Stimulated activated CD4-positive, alpha-beta T cell treated with anti-CD3 and anti-CD28 coated beads, TNF-alpha, amount 100 ng/mL, for 48 hours (primary cell): ENCODE results near the gene PPP3R1.

Source experiments
- DNase-seq, 3 donors: peaks; one replicate each; pipeline ENCODE4 v3.0.0-alpha.2; 2020; ENCODE audit warnings: low read depth in 3 of 3

Gene PPP3R1

DNA sequence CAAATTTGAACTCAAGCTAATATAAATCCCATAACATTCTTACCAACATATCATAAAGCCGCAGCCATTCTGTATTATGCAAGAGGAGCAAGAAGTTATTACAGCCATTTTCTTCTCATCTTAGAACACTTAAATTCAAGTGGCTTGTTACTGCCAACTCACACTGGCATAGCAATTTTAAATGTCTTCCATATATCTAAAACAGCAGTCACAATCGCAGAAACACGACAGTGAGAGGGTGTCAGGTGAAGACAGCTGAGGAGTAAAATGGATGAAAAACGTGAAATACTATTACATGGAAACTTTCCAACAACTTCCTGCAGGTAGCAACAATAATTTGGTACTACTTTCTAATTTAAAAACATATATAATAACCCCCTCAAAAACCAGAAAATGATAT lies 17.9 kb downstream of the PPP3R1 start:
- no peak for DNase-seq

DNA sequence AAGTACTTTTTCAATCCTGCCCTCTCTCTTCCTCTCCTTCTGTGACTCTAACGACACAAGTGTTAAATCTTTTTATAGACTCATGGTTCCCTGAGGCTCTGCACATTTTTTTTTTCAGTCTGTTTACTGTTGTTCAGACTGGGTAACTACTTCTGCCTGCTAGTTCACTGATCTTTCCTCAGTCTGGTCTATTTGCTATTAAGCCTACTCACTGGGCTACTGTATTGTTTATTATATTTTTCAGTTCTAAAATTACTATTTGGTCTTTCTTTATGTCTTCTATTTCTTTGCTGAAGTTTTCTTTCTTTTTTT lies 21.3 kb downstream of the PPP3R1 start:
- no peak for DNase-seq

DNA sequence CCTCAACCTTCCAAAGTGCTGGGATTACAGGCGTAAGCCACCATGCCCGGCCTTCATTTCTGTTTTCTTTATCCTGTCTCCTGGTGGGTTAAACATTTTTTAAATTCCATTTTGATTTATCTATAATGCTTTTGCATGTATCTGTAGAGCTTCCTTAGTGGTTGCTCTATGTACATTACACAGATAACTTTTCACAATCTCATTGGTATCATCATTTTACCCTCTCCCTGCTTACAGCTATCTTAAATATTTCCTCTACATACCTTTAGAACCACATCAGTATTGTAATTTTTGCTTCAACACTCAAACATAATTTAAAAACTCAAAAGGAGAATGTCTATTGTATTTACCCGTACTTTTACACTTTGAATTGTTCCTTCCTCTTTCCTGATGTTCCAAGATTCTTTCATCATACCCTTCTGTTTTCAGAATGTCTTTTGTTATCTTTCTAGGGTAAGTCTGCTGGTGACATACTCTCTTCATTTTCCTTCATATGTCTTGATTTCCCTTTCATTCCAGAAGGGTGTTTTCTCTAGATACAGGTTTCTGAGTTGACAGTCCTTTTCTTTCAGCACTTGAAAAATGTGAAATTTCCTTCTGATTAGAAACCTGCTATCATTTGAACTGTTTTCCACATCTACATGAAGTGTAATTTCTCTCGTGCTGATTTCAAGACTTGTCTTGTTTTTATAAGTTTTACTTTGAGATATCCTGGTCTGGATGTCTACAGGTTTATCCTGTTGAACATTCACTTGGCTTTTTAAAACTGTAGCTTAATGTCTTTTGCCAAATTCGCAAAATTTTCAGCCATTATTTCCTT lies 21.9 kb downstream of the PPP3R1 start:
- DNase-seq: no peak

DNA sequence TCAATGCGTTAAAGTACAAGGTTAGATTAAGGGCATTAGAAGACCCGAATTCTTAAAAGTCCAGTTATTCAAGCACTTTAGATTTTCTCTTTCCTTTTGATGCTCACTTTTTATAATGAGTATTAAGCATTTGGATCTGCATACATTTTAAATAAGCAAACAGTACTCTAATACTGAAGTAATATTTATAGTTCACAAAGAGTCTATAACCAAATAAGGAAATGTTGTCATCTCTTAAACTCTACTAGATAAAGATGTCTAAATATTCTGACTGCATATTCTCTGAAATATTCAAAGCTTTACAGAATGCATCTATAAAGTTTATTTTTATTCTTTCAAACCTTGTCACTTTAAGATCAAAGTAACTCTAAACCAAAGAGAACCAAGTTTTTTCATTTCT lies 25.5 kb downstream of the PPP3R1 start:
- DNase-seq: no peak

DNA sequence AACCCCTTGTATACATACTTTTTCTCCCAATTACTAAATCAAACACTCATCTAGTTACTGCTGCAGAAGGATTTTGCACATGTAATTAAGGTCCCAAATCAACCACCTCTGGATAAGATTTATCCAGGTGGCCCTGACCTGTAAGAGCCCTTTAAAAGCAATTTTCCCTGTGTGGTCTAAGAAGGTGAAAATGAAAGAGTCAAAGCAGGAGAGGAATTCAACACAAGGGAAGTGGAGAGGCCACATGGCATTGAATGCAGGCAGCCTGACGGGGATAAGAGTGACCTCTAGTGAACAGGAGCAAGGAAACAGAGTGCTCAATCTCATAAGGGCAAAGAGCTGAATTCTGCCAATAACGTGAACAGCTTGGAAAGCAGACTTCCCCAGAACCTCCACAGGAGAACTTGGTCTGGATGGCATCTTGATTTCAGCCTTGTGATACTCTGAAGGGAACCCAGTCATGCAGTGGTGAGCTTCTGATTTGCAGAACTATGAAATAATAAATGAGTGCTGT lies 27.2 kb downstream of the PPP3R1 start:
- no peak for DNase-seq

DNA sequence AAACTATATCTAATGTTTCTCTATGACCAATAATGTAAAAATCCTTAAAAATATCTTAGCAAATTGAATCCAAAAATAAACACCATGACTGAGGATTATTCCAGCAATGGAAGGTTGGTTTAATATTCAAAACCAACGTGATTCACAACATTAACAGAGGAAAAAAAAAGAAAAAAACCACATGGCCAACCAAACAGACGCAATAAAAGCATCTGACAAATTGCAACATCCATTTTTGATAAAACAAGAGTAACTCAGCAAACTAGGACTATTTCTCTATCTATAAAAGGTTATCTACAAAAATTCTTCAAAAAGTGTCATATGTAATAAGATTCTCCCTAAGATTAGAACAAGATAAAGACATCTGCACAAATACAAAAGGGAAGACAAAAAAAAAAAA lies 28.9 kb downstream of the PPP3R1 start:
- DNase-seq: no peak

DNA sequence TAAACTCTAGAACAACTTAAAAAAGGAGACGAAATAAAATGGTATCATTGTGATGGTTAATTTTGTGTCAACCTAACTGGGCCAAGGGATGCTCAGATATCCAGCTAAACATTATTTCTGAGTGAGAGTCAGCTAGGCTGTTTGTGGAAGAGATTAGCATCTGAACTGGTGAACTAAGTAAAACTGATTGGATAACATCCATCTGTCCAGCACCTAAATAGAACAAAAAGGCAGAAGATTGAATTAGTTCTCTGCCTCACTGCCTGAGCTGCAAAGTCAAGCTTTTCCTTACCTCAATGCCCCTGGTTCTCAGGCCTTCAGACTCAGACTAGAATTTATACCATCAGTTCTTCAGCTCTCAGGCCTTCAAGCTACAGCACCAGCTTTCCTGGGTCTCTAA lies 30.0 kb downstream of the PPP3R1 start:
- no peak for DNase-seq

DNA sequence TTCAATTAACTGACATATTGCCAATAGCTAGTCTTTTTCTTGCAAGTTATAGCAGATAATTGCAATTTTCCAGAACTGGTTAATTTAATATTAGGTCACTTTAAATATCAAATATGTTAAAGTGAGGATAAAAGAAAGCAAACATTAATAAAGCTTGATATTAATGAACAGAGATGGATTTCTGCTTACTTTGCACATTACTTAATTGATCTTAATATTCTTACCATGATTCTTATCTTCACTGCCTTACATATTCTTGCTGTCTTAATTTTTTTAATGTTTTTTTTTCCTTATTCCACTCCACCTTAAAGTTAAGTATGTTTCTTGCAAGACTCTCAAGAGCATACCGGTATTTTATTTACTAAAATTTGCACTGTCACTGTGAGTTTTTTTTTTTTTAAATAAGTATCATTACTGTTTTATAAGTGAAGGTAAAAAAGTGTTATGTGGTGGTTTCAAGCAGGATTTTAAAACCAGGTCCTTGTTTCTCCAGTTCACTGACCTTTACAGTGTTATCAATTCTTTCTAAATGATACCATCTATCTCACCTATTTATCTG lies 33.9 kb downstream of the PPP3R1 start:
- DNase-seq: no peak

DNA sequence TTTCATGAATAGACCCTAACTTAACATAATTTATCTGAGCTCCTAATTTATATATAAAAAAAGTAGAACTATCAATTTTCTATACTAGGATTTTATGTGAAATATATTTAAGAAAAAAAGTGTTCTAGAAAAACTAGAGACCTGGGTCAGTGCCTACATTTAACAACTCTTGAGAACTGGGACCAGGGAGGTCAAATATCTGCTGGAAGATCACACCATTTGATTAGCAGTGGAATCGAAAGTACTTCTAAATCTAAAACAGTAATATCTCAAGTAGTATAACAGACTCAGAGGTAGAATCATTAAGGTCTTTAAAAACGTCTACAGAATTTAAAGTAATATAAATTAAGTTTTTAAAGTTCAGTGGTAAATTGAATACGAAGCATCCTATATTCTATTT lies 34.6 kb downstream of the PPP3R1 start:
- DNase-seq: no peak

DNA sequence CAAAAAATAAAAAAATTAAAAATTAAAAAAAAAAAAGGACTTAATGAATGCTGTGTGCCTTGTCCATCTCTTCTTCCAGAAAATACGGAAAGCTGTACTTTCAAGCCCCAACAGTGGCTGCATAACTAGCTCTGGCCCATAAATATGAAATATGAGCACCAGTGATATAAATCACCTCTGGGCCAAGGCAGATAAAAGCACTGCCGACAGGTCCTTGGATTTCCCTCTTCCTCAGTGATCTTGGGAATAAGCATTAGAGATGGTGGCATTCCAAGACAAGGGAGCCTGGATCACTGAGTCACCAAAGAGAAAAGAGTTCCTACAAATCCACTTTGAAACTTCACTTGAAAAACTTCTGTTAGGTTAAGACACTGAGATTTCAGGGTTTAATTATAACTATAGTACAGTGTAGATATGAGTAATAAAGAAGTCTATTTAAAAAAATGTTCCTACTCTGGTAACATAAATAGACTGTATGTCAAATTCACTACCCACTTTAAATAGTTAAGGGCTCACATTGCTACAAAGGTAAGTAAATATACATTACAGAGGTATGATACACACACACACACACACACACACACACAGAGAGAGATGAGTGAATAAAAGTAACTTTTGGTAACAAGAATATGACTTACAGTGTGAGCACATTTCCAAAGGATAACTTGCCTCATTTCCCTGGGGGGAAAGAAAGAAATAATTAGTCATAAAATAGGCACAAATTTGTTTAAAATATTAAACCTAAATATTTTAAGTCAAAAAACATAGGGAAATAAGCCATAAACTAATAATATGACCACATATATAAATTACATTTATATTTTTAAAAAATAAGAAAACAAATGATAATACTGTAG lies 35.6 kb downstream of the PPP3R1 start:
- DNase-seq: no peak

DNA sequence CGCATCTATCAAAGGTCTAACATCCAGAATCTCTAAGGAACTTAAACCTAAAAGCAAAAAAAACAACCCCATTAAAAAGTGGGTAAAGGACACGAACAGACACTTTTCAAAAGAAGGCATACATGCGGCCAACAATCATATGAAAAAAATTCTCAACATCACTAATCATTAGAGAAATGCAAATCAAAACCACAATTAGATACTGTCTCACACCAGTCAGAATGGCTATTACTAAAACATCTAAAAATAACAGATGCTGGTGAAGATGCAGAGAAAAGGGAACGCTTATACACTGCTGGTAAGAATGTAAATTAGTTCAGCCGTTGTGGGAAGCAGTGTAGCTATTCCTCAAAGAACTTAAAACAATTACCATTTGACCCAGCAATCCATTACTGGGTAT lies 38.0 kb downstream of the PPP3R1 start:
- no peak for DNase-seq

DNA sequence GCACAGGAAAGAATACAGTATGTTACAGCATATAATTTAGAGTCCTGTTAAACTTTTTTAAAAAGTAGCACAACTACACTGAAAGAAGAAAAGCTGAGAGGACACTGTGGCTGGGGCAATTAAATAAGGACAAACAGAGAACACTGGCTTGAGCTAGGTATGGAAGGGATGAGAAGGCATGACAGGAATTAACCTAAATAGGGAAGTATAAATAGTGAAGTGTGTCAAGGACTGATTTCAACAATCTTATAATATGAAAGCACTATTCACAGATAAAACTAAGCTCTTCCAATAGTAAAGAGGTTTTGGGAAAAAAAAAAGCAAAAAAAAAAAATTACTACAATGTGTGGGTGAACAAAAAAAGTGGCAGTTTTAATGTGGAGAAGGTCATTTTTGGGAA lies 45.5 kb downstream of the PPP3R1 start:
- no peak for DNase-seq

DNA sequence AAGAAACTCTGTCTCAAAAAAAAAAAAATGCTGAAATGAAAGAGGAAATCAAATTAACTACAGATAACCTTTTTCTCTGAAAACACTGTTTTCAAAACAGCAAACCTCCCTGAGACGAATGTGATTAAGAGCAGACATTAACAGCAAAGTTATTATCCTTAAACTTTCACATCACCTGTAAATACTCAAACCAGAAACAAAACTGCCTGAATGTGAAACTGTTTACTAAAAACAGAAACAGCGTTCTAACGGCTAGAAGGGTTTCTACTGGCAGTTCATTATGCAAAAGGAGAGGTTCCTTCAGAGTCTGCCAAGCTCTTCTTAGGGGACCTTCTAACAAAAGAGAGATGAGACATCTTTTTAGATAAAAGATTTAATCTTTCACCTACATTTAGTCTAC lies 48.7 kb downstream of the PPP3R1 start:
- no peak for DNase-seq

DNA sequence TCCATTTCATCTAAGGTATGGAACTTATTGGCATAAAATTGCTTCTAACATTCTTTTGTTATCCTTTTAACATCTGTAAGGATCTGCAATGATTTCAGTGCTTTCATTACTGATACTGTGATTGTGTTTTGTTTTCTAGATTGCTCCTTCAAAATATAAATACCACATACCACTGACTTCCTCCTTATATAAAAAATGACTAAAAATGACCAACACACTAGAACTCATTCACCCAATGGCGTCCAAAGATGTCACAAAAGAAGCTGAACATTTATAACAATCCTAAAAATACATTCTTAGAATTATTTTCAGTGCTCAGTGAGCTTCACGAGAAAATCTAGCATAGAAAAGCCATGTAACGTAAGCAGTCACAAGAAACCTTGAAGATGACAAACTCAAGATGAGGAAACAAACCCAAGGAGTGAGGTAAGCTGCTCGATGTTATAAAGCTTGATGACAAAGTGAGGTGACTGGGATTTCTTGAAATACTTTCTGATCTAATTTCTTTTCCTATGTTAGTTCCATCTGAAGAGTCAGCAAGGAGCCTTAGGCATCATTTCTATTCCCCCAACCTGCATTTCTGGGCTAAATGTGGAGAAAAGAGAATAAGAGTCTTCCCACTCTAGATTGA lies 52.1 kb downstream of the PPP3R1 start:
- no peak for DNase-seq

DNA sequence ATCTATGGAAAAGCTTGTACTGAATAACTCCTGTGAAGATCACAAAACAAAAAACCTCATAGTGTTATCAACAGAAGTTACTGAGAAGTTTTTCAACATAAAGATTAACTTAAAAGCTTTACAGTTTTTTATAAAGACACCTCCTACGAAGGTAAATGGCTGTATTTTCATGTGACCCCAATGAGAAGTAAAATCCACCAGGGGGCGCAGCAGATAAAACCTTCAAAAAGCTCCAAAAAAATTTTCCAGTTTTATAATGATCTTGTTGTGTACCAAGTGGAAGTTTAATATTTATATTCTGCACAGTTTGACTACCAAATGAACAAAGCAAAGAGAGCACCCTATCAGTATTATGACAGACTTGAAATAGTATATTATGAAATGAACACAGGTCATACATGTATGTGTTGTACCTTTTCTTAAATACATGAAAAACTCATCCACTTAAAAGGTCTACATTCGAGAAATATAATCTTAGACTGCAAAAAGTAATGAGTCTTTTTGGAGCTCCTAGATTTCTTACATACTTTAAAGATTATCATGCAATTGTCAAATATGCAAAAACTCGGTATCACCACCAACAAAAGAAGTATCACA lies 56.1 kb downstream of the PPP3R1 start:
- DNase-seq: peak in 1 of 3 donors; percentile 17

DNA sequence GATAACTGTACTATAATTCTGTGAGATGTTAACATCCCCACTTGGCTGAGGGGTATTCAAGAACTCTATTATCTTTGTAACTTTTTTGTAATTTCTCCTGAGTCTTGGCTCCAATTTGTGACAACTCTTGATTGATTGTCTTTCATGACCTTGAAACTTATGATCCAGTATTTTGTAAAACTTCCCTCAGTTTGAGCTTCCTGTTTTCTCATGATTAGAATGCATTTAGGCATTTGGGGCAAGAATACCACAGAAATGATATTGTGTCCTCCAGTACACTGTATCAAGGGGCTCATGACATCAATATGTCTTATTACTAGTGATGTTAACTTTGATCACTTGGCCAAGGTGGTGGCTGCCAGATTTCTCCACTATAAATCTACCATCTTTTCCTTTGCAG lies 57.2 kb downstream of the PPP3R1 start:
- DNase-seq: no peak

DNA sequence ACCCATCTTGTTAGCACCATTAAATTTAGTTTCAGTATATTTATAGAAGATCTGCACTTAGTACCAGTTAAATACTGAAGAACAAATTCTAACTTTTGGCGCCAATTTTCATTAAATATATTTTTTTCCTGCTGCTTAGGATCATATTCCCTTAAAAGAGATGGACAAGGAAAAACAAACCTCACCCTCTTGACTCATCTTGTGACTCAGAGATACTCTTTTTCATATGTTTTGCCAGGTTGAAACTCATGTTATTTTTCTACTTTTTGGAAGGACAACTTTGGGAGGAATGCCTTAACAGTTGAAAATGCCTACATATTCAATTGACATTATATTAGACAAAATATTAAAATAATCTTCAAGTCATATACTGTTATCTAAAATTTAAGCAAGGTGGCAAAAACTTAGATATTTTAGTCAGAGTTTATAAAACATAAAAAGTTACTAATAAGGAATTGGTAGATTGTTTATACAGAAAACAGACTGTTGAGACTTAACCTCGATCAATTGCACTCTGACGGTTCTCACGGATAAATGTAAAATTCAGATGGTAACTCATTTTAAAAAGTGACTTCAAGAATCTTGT lies 58.5 kb downstream of the PPP3R1 start:
- DNase-seq: no peak

DNA sequence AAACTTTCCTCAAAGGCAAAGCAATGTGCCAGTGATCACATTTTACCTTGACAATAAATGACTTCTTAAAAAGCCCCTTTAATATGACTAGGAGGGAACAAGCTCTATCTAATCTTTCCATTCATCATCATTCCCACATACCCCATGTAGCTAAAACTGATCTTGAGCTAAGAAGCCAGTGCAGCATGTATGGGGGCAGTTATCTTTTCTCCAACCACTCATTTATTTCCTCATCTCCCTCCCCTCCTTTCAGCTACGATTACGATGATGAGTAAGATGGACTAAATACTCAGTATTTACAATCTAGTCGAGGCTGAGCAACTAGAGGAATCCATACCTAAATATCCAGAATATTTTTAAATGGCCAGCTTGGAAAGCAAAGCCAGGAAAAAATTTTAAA lies 59.2 kb downstream of the PPP3R1 start:
- no peak for DNase-seq

DNA sequence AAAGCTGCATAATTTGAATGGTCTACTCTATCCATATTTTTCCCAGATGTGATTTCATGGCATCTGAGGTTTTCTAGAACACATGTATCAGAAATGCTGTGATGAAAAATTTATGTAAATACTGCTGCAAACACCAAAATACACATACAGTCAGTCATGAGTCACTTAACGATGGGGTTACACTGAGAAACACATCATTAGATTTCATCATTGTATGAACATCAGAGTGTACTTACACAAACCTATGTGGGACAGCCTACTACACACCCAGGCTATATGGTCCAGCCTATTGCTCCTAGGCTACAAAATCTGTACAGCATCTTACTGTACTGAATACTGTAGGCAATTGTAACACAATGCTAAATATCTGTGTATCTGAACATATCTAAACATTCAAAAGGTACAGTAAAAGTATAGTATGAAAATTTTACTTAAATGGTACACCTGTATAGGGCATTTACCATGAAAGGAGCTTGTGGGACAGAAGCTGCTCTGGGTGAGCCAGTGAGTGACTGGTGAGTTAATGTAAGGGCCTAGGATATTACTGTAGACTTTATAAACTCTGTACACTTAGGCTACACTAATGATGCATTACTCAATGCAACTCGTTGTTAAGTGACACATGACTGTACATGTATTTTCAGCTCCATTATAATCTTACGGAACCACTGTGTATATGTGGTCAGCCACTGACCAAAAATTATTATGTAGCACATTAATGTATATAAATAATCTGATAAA lies 61.2 kb downstream of the PPP3R1 start:
- no peak for DNase-seq

DNA sequence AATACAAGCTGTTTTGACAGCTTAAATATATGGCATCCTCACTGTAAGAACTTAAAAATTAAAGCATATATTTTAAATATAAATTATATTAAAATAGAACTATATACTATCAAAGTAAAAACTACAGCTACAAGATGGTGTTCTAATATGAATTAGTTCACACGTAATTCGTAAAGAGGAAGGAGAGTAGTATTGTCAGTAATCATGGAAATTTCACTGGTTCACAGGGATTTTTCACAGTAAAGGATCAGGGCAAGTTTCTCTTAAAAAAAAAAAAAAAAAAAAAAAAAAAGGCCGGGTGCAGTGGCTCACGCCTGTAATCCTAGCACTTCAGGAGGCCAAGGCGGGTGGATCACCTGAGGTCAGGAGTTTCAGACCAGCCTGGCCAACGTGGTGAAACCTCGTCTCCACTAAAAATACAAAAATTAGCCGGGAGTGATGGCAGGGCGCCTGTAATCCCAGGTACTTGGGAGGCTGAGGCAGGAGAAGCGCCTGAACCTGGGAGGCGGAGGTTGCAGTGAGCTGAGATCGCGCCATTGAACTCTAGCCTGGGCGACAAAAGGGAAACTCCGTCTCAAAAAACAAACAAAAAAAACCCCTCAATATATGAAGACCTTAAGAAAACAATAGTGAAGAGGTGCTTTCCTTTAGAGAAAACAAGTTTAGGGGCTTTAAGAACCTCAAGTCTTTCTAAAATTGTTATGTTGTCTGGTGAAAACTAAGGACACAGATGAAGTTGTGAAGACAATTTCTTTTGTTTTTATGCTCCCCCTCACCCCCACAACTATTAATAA lies 62.1 kb downstream of the PPP3R1 start:
- DNase-seq: no peak
